ENCODE results near the gene FAM76A.
A peak's percentile ranks its signal among the peaks of the same experiment; 100 is the strongest.
"Not testable (repeated sequence)": the region's sequence is repeated elsewhere in the genome, so short reads cannot be mapped to it uniquely, and the experiment has no call there.

Gene FAM76A

GRCh38 chr1:27725374-27726172 is at the start of gene FAM76A:
FAM76A (plus strand) TSS chr1:27725961; CDS start chr1:27726081, 120 bp downstream.
- DNase-seq (ENCODE audit: low spot score) = peak; percentile 99

- DNase-seq (ENCODE audit: low spot score) = no peak
These were observed 49.4 kb upstream of the FAM76A start for GRCh38 chr1:27676410-27676809.

GRCh38 chr1:27678747-27679146 is 47.0 kb upstream of the FAM76A start:
- DNase-seq (ENCODE audit: low spot score) = no peak

- DNase-seq (ENCODE audit: low spot score) = not testable (repeated sequence)
These were observed 45.5 kb upstream of the FAM76A start for GRCh38 chr1:27680225-27680791.

- not testable (repeated sequence) for DNase-seq (ENCODE audit: low spot score)
These were observed 44.2 kb upstream of the FAM76A start for GRCh38 chr1:27681580-27681979.

GRCh38 chr1:27682351-27682944 is 43.3 kb upstream of the FAM76A start:
- DNase-seq (ENCODE audit: low spot score) = peak; percentile 49

GRCh38 chr1:27684176-27684575 is 41.6 kb upstream of the FAM76A start:
- no peak for DNase-seq (ENCODE audit: low spot score)

- no peak for DNase-seq (ENCODE audit: low spot score)
These were observed 39.4 kb upstream of the FAM76A start for GRCh38 chr1:27686223-27686990.

- DNase-seq (ENCODE audit: low spot score) = no peak
These were observed 37.9 kb upstream of the FAM76A start for GRCh38 chr1:27687906-27688305.

GRCh38 chr1:27689423-27690173 is 36.2 kb upstream of the FAM76A start:
- DNase-seq (ENCODE audit: low spot score) = no peak

- no peak for DNase-seq (ENCODE audit: low spot score)
These were observed 35.6 kb upstream of the FAM76A start for GRCh38 chr1:27690183-27690582.

- DNase-seq (ENCODE audit: low spot score) = not testable (repeated sequence)
These were observed 28.9 kb upstream of the FAM76A start for GRCh38 chr1:27696835-27697234.

- no peak for DNase-seq (ENCODE audit: low spot score)
These were observed 20.8 kb upstream of the FAM76A start for GRCh38 chr1:27704958-27705357.

- DNase-seq (ENCODE audit: low spot score) = no peak
These were observed 20.2 kb upstream of the FAM76A start for GRCh38 chr1:27705545-27705944.

- DNase-seq (ENCODE audit: low spot score) = no peak
These were observed 15.2 kb upstream of the FAM76A start for GRCh38 chr1:27710574-27710973.

- DNase-seq (ENCODE audit: low spot score) = no peak
These were observed 12.5 kb upstream of the FAM76A start for GRCh38 chr1:27713139-27713725.

- DNase-seq (ENCODE audit: low spot score) = no peak
These were observed 11.8 kb upstream of the FAM76A start for GRCh38 chr1:27713869-27714513.

- DNase-seq (ENCODE audit: low spot score) = no peak
These were observed 9.4 kb upstream of the FAM76A start for GRCh38 chr1:27716262-27716895.

GRCh38 chr1:27719286-27720251 is 6.2 kb upstream of the FAM76A start:
- no peak for DNase-seq (ENCODE audit: low spot score)

All from globus pallidus (tissue), 1 donor.